Measurements from ENCODE around the gene MUC15. TPM values are rescaled to one million over a fixed set of nuclear protein-coding genes. Genes with fewer than 3 reads are reported as not detected.

The MUC15 gene
- total RNA-seq, 1 donor from 2014 or later: not detected

- no peak for DNase-seq
- H3K27me3 Mint-ChIP-seq (ENCODE audit: unreplicated experiment): no peaks in the 10 kb centered on the region
- H3K36me3 Mint-ChIP-seq (ENCODE audit: unreplicated experiment): peaks cover 20% of the 10 kb centered on the region
- no peak overlapping the region for H3K27ac Mint-ChIP-seq (ENCODE audit: unreplicated experiment)
- no peak for TF ChIP-seq CTCF (IDR thresholded peaks at IDR 0.05; ENCODE audit: partially characterized antibody, unreplicated experiment)
- no peak overlapping the region for H3K4me3 Mint-ChIP-seq (ENCODE audit: unreplicated experiment)
- no peaks in the 10 kb centered on the region for H3K9me3 Mint-ChIP-seq (ENCODE audit: unreplicated experiment)
- H3K4me1 Mint-ChIP-seq (ENCODE audit: low read depth, unreplicated experiment): peaks cover 3% of the 10 kb centered on the region
Measured at GRCh38 chr11:26613759-26614158, 41.7 kb upstream of the MUC15 start.

- Mint-ChIP-seq H3K9me3 (ENCODE audit: unreplicated experiment) (peaks cover 4% of the 10 kb centered on the region), H3K4me1 (ENCODE audit: low read depth, unreplicated experiment) (no peaks in the 10 kb centered on the region), H3K27ac (ENCODE audit: unreplicated experiment) (no peak overlapping the region), H3K36me3 (ENCODE audit: unreplicated experiment) (peaks cover 18% of the 10 kb centered on the region), H3K4me3 (ENCODE audit: unreplicated experiment) (no peak overlapping the region), H3K27me3 (ENCODE audit: unreplicated experiment) (no peaks in the 10 kb centered on the region)
- no peak for TF ChIP-seq CTCF (IDR thresholded peaks at IDR 0.05; ENCODE audit: partially characterized antibody, unreplicated experiment)
- DNase-seq: no peak
Measured at GRCh38 chr11:26608507-26609146, 36.6 kb upstream of the MUC15 start.

GRCh38 chr11:26607725-26608506 is 35.9 kb upstream of the MUC15 start:
- Mint-ChIP-seq H3K4me1 (ENCODE audit: low read depth, unreplicated experiment) (no peaks in the 10 kb centered on the region), H3K9me3 (ENCODE audit: unreplicated experiment) (peaks cover 4% of the 10 kb centered on the region), H3K27ac (ENCODE audit: unreplicated experiment) (no peak overlapping the region), H3K36me3 (ENCODE audit: unreplicated experiment) (peaks cover 11% of the 10 kb centered on the region), H3K27me3 (ENCODE audit: unreplicated experiment) (no peaks in the 10 kb centered on the region), H3K4me3 (ENCODE audit: unreplicated experiment) (no peak overlapping the region)
- no peak for DNase-seq
- TF ChIP-seq CTCF (IDR thresholded peaks at IDR 0.05; ENCODE audit: partially characterized antibody, unreplicated experiment): no peak

- H3K9me3 Mint-ChIP-seq (ENCODE audit: unreplicated experiment): no peaks in the 10 kb centered on the region
- no peaks in the 10 kb centered on the region for H3K27me3 Mint-ChIP-seq (ENCODE audit: unreplicated experiment)
- peaks cover 5% of the 10 kb centered on the region for H3K36me3 Mint-ChIP-seq (ENCODE audit: unreplicated experiment)
- no peak for DNase-seq
- H3K4me1 Mint-ChIP-seq (ENCODE audit: low read depth, unreplicated experiment): peaks cover 11% of the 10 kb centered on the region
- H3K4me3 Mint-ChIP-seq (ENCODE audit: unreplicated experiment): no peak overlapping the region
- H3K27ac Mint-ChIP-seq (ENCODE audit: unreplicated experiment): no peak overlapping the region
- no peak for TF ChIP-seq CTCF (IDR thresholded peaks at IDR 0.05; ENCODE audit: partially characterized antibody, unreplicated experiment)
Measured at GRCh38 chr11:26599876-26600434, 27.9 kb upstream of the MUC15 start.

- Mint-ChIP-seq H3K4me1 (ENCODE audit: low read depth, unreplicated experiment) (peaks cover 13% of the 10 kb centered on the region), H3K27me3 (ENCODE audit: unreplicated experiment) (no peaks in the 10 kb centered on the region), H3K9me3 (ENCODE audit: unreplicated experiment) (no peaks in the 10 kb centered on the region), H3K36me3 (ENCODE audit: unreplicated experiment) (peaks cover 5% of the 10 kb centered on the region), H3K4me3 (ENCODE audit: unreplicated experiment) (no peak overlapping the region), H3K27ac (ENCODE audit: unreplicated experiment) (no peak overlapping the region)
- no peak for TF ChIP-seq CTCF (IDR thresholded peaks at IDR 0.05; ENCODE audit: partially characterized antibody, unreplicated experiment)
- DNase-seq: no peak
Measured at GRCh38 chr11:26599425-26599824, 27.4 kb upstream of the MUC15 start.
